Superior temporal gyrus (tissue), 1 donor: Measurements from ENCODE around the gene NPR1.
"Not testable (repeated sequence)": the region's sequence is repeated elsewhere in the genome, so short reads cannot be mapped to it uniquely, and the experiment has no call there.

Experiments used
- DNase-seq: peaks from one replicate; pipeline ENCODE4 v3.0.0-alpha.2; 2016; ENCODE audit errors: extremely low spot score

NPR1 gene

DNA sequence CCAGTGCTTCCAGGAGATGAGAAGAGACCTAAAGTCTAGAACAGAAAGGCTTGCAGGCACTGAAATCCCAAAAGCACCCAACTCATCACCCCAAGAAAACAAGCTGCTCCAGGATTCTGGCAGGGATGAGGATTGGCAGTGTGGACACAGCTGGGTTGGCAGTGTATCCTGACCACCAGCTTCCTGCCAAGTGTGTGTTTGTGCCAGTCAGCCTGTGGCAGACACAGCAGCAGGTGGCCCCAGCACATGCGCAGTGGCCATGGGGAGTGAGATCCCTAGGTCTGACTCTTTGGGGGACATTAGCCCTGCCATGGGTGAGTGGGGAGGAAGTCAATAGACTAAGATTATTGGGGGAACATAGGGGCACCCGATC, 28.6 kb upstream of the NPR1 start:
- DNase-seq: peak; percentile 87

DNA sequence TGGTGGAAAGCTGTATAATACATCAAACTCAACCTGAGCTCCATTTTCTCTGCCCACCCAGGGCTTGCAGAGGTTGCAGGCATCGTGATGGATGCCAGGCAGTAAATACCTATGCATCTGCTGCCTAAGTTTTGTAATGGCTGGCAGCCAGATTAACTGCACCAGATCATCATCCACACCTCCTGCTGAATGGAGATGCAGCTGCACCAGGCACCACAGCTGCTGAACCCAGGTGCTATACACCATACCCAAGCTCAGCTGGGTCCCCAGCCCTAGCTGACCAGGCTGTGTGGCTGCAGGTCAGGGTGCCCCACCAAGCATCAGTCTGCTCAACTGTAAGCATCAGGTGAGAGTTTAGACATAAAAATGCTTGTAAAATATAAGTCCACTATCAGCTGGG, 26.7 kb upstream of the NPR1 start:
- no peak for DNase-seq

DNA sequence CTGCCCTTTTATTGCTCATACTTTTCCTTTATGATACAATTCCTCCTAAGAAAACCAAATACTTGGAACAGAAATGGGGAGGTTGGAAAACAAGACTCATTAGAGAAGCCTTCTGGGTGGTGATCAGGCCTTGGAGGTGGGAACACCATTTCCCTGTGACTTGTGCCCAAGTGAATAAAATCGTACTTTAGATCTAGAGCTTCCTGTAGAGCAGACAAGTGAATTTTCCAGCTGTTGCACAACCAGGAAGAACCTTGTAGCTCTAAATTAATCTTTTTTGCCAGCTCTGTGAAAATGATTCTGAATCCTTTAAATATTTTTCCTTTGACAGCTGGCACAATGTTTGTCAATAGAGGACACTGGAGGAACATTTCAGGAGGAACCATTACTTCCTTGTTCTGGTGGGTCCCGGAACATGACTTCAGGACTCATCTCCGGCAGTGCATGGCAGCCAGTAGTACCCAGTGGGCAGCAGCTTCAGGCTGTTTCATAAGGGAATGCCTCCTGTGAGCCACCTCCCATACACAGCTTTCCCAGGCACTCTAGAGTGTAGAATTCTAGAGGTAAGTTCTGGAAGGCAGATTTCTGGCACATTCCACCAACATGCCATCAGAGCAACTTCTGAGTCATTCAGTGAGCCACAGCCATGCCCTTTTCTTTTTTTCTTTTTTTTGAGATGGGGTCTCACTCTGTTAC, 25.5 kb upstream of the NPR1 start:
- no peak for DNase-seq

- DNase-seq: no peak
Measured at GRCh38 chr1:153655333-153655732, 23.2 kb upstream of the NPR1 start.

- DNase-seq: peak; percentile 91
Measured at GRCh38 chr1:153658400-153659174, 19.9 kb upstream of the NPR1 start, which contains the start of gene SNAPIN. Gene SNAPIN (plus strand): TSS chr1:153658703. CDS start chr1:153658744, 41 bp downstream.

DNA sequence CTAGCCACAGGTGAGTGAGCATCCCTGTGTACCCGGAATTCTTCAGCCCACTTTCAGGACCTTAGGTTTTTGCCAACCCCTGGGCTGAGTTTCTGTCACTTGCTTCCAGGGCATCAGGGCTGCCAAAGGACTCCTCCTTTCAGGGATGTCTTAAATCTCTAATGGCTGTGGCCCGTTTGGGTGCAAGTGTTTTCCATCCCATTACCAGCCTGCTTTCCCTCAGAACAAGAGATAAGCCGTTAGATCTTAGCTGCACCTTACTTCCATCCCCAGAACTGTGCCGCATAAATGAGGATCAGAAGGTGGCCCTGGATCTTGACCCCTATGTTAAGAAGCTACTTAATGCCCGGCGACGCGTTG, 19.3 kb upstream of the NPR1 start:
- no peak for DNase-seq

DNA sequence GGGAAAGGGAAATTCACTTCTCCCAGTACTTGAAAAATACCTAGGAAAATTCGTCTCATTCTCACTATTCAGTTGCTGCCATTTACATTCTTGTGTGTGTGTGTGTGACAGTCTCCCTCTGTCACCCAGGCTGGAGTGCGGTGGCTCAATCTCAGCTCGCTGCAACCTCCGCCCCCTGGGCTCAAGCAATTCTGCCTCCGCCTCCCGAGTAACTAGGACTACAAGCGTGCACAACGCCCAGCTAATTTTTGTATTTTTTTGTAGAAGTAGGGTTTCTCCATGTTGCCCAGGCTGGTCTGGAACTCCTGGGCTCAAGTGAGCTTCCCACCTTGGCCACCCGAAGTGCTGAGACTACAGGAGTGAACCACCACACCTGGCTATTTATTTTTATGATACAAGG, 18.8 kb upstream of the NPR1 start:
- no peak for DNase-seq

GRCh38 chr1:153661111-153661708, 17.3 kb upstream of the NPR1 start:
- DNase-seq: no peak

- no peak for DNase-seq
Measured at GRCh38 chr1:153662269-153662668, 16.2 kb upstream of the NPR1 start.

DNA sequence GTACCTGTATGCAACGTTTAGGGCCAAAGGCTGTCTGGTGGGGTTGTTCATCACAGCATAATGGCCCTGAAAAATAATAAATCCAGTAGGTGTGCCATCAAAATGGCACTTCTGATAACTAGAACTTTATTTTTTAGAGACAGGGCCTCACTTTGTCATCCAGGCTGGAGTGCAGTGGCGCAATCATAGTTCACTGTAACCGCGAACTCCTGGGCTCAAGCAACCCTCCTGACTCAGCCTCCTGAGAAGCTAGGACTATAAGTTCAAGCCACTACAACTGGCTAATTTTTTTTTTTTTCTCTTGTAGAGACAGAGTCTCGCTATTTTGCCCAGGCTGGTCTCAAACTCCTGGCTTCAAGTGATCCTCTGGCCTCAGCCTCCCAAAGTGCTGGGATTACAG, 15.3 kb upstream of the NPR1 start:
- no peak for DNase-seq

DNA sequence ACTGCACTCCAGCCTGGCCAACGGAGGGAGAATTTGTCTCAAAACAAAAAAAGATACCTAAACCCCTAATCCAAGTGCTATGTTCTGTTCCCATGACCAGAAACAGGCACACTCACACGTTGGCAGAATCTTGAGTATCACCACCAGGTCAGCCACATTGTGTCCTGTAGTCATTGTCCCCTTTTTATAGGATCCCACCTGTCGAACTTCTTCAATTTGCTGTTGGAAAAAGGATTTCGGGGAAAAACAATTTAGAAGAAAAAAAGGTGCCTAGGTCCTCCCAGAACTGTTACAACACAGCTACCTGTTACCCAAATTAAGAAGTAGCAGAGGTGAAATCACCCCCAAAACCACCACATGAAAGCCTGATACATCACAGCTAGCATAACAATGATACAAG, 11.0 kb upstream of the NPR1 start:
- no peak for DNase-seq

GRCh38 chr1:153668672-153669071, 9.8 kb upstream of the NPR1 start:
- DNase-seq: not testable (repeated sequence)

DNA sequence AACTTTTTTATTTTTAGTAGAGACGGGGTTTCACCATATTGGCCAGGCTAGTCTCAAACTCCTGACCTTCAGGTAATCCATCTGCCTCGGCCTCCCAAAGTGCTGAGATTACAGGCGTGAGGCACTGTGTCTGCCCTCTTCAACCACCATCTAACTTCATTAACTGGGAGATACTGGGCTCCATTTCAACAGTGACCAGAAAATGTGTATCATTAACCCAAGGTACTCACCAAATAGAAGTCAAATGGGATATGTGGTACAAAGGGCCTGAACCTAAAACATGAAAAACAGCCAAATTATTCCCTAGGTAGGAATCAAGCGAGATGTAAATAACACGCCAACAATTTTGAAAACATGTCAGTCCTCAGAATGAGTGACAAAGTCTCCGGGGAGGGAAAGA, 8.9 kb upstream of the NPR1 start:
- no peak for DNase-seq

GRCh38 chr1:153670257-153670858, 8.1 kb upstream of the NPR1 start:
- DNase-seq: no peak

DNA sequence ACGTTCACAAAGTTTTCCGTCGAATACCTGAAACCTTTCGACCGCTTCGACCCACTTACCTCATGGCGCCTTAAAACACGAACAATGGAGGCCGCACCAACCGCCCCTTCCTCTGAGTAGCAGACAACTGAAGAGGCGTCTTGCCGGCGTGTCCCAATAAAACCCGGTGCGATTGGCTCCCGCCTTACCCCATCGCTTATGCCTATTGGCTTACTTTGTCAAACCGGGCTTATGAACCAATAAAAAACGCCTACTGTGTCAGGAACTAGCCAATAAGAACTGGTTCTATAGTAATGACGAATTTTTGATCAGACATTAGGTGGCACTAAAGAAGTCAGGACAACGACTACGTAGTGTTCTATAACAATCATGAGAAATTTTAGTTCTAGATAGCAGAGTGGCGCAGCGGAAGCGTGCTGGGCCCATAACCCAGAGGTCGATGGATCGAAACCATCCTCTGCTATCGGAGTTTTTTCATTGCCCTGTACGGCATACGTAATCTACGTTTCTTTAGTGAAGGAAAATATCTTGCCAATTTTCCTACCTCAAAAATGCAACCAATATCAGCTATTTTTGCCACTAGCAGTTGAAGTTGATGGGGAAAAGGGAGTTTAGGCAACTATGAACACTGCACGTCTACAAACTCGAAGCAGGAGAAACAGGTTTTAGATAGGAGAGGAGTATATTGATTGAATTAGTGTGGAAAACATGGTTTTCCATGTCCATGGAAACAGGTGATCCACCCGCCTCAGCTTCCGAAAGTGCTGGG, 7.4 kb upstream of the NPR1 start, which contains the start of gene ILF2:
TSS of gene ILF2 (minus strand) at position 135 of the 769 bp plus-strand sequence. CDS start at position 64, 71 bp downstream.
- peak; percentile 100 for DNase-seq

GRCh38 chr1:153671628-153672353, 6.7 kb upstream of the NPR1 start:
- DNase-seq: not testable (repeated sequence)

GRCh38 chr1:153673511-153673910, 5.0 kb upstream of the NPR1 start:
- DNase-seq: no peak

GRCh38 chr1:153677718-153678518, 570 bp upstream of the NPR1 start:
- peak; percentile 63 for DNase-seq

DNA sequence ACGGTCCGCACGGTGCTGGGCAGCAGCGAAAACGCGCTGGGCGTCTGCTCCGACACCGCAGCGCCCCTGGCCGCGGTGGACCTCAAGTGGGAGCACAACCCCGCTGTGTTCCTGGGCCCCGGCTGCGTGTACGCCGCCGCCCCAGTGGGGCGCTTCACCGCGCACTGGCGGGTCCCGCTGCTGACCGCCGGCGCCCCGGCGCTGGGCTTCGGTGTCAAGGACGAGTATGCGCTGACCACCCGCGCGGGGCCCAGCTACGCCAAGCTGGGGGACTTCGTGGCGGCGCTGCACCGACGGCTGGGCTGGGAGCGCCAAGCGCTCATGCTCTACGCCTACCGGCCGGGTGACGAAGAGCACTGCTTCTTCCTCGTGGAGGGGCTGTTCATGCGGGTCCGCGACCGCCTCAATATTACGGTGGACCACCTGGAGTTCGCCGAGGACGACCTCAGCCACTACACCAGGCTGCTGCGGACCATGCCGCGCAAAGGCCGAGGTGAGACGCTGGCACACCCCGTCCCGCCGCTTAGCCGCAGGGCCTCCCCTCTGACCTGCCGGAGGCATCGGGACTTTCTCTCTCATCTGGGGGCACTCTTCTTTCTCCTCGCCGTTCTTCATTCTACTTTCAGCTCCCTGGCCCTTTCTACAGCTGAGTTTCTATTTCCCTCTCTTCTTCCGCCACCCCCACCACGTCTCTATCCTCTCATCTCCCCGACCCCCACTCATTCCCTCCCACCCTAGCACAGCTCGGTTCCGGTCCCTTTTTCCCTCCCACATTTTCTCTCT, 1.0 kb downstream of the NPR1 start:
- DNase-seq: no peak

GRCh38 chr1:153680120-153680403, 1.6 kb downstream of the NPR1 start:
- no peak for DNase-seq
